ENCODE data around the gene MYLIP.
"Not testable (repeated sequence)": the region's sequence is repeated elsewhere in the genome, so short reads cannot be mapped to it uniquely, and the experiment has no call there.

The MYLIP gene

GRCh38 chr6:16146028-16146427, 17.1 kb downstream of the MYLIP start:
- no peak for DNase-seq

GRCh38 chr6:16146527-16146955, 17.7 kb downstream of the MYLIP start:
- peak; percentile 60 to 82 for DNase-seq

GRCh38 chr6:16148498-16148897, 19.6 kb downstream of the MYLIP start:
- no peak for DNase-seq

GRCh38 chr6:16149305-16149704, 20.4 kb downstream of the MYLIP start:
- no peak for DNase-seq

GRCh38 chr6:16150098-16150497, 21.2 kb downstream of the MYLIP start:
- no peak for DNase-seq

- no peak for DNase-seq
Observed at GRCh38 chr6:16153211-16153820, 24.4 kb downstream of the MYLIP start.

GRCh38 chr6:16154904-16155303, 26.0 kb downstream of the MYLIP start:
- no peak for DNase-seq

GRCh38 chr6:16157492-16157891, 28.6 kb downstream of the MYLIP start:
- DNase-seq: no peak

GRCh38 chr6:16157909-16158308, 29.0 kb downstream of the MYLIP start:
- DNase-seq: peak; percentile 31 to 62

GRCh38 chr6:16158943-16159557, 30.2 kb downstream of the MYLIP start:
- DNase-seq: no peak

GRCh38 chr6:16160794-16161193, 31.9 kb downstream of the MYLIP start:
- no peak for DNase-seq

- DNase-seq: no peak
Observed at GRCh38 chr6:16162003-16162402, 33.1 kb downstream of the MYLIP start.

- no peak for DNase-seq
Observed at GRCh38 chr6:16163066-16163465, 34.2 kb downstream of the MYLIP start.

- no peak for DNase-seq
Observed at GRCh38 chr6:16163535-16164300, 34.8 kb downstream of the MYLIP start.

- no peak for DNase-seq
Observed at GRCh38 chr6:16165641-16166040, 36.8 kb downstream of the MYLIP start.

GRCh38 chr6:16166871-16167608, 38.2 kb downstream of the MYLIP start:
- DNase-seq: no peak

GRCh38 chr6:16168121-16168520, 39.2 kb downstream of the MYLIP start:
- DNase-seq: no peak

GRCh38 chr6:16168858-16169257, 40.0 kb downstream of the MYLIP start:
- peak; percentile 41 to 42 for DNase-seq

GRCh38 chr6:16171400-16171799, 42.5 kb downstream of the MYLIP start:
- DNase-seq: no peak

GRCh38 chr6:16173167-16173940, 44.5 kb downstream of the MYLIP start:
- no peak for DNase-seq

GRCh38 chr6:16174416-16175078, 45.7 kb downstream of the MYLIP start:
- no peak for DNase-seq

GRCh38 chr6:16176600-16176999, 47.7 kb downstream of the MYLIP start:
- DNase-seq: not testable (repeated sequence)

Data from NCI-H446 (cell line).